Measurements from ENCODE around the gene CFAP126. TPM values are rescaled to one million over a fixed set of nuclear protein-coding genes. Genes with fewer than 3 reads are reported as not detected.
"Not testable (repeated sequence)": the region's sequence is repeated elsewhere in the genome, so short reads cannot be mapped to it uniquely, and the experiment has no call there.

CFAP126 gene
- total and polyA plus RNA-seq, 10 donors = not detected

DNA sequence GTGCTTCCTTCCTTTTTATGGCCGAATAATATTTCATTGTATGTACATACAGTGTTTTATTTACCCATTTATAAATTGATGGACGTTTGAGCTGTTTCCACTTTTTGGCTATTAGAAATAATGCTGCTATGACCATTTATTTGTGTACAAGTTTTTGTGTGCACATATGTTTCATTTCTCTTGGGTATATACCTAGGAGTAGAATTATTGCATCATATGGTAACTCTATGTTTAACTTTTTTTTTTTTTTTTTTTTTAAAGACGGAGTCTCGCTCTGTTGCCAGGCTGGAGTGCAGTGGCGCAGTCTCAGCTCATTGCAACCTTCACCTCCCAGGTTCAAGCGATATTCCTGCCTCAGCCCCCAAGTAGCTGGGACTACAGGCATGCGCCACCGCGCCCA lies 34.5 kb downstream of the CFAP126 start:
- WGBS, 5 donors = 95 to 97% (median 96%) methylated on average over 9 of the region's 9 CpGs

DNA sequence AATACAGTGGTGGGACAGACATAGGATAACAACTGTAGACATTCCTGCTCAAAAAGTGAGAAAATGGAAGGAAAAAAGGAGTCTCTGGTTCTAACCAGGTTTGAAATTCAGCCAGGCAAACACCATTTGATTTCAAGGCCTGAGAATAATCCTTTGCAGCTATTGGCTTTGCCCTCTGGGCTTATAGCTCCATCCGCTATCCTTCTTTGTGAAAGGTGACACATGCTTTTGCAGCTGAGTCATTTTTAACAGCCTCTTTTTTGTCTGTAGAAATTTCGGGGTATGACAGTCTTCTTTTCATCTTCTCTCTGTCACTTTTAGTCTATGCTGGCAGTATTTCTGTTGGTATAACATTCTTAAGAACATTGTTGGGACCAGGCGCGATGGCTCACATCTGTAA lies 37.3 kb downstream of the CFAP126 start:
- Histone ChIP-seq H3K9me3 (no peaks in the 10 kb centered on the region), H3K4me1 (no peaks in the 10 kb centered on the region), H3K36me3 (peaks cover 0 to 100% (median 88%) of the 10 kb centered on the region in 6 donors), H3K27ac (no peak overlapping the region), H3K4me3 (no peak overlapping the region), H3K27me3 (replicated peaks in 1 of 7) (no peaks in the 10 kb centered on the region)
- intact Hi-C loops (cut with DNase I; ENCODE audit: low total_unique reads) = no loop called here
- TF ChIP-seq POLR2A (IDR thresholded peaks at IDR 0.05) (no peak), POLR2AphosphoS5 (IDR thresholded peaks at IDR 0.05) (no peak)
- TF ChIP-seq, protein P1, sequence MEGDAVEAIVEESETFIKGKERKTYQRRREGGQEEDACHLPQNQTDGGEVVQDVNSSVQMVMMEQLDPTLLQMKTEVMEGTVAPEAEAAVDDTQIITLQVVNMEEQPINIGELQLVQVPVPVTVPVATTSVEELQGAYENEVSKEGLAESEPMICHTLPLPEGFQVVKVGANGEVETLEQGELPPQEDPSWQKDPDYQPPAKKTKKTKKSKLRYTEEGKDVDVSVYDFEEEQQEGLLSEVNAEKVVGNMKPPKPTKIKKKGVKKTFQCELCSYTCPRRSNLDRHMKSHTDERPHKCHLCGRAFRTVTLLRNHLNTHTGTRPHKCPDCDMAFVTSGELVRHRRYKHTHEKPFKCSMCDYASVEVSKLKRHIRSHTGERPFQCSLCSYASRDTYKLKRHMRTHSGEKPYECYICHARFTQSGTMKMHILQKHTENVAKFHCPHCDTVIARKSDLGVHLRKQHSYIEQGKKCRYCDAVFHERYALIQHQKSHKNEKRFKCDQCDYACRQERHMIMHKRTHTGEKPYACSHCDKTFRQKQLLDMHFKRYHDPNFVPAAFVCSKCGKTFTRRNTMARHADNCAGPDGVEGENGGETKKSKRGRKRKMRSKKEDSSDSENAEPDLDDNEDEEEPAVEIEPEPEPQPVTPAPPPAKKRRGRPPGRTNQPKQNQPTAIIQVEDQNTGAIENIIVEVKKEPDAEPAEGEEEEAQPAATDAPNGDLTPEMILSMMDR (IDR thresholded peaks at IDR 0.05 in 8 of 11, conservative IDR thresholded peaks at IDR 0.05 in 3 of 11) = no peak
- WGBS, 5 donors = 87 to 98% (median 95%) methylated on average over 4 of the region's 4 CpGs
- no peak for DNase-seq

More for the DNA sequence above, 34.5 kb downstream of the CFAP126 start:
- Histone ChIP-seq H3K27ac (no peak overlapping the region), H3K27me3 (replicated peaks in 1 of 7) (no peaks in the 10 kb centered on the region), H3K9me3 (no peaks in the 10 kb centered on the region), H3K36me3 (peaks cover 0 to 98% (median 73%) of the 10 kb centered on the region in 6 donors), H3K4me3 (no peak overlapping the region), H3K4me1 (peaks cover 0 to 16% (median 0%) of the 10 kb centered on the region in 6 donors)
- no peak for TF ChIP-seq POLR2A (IDR thresholded peaks at IDR 0.05)
- TF ChIP-seq, protein P1 (IDR thresholded peaks at IDR 0.05 in 8 of 11, conservative IDR thresholded peaks at IDR 0.05 in 3 of 11) = no peak
- no peak for TF ChIP-seq POLR2AphosphoS5 (IDR thresholded peaks at IDR 0.05)
- DNase-seq = no peak
- intact Hi-C loops (cut with DNase I; ENCODE audit: low total_unique reads) = no loop called here

DNA sequence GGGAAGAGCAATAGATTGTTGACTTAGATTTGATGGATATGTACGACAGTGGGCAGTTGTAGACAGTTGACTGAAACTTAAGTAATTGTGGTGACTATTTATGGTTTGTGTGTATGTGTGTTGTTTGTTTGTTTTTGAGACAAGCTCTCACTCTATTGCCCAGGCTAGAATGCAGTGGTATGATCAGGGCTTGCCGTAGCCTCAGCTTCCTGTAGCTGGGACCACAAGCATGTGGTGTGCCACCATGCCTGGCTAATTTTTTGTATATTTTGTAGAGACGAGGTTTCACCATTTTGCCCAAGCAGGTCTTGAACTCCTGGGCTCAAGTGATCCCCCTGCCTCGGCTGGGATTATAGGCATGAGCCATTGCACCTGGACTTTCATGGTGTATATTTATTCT lies 43.7 kb downstream of the CFAP126 start:
- DNase-seq = no peak
- peaks cover 0 to 5% (median 0%) of the 10 kb centered on the region in 6 donors for H3K4me1 ChIP-seq
- no peaks in the 10 kb centered on the region for H3K27me3 ChIP-seq (replicated peaks in 1 of 7)
- peaks cover 0 to 75% (median 50%) of the 10 kb centered on the region in 6 donors for H3K36me3 ChIP-seq
- 65 to 74% (median 67%) methylated on average over 4 of the region's 4 CpGs for WGBS, 5 donors
- H3K4me3 ChIP-seq = no peak overlapping the region
- H3K27ac ChIP-seq = no peak overlapping the region
- H3K9me3 ChIP-seq = no peaks in the 10 kb centered on the region
- intact Hi-C loops (cut with DNase I; ENCODE audit: low total_unique reads) = no loop called here
- TF ChIP-seq POLR2AphosphoS5 (IDR thresholded peaks at IDR 0.05) (no peak), POLR2A (IDR thresholded peaks at IDR 0.05) (no peak)
- TF ChIP-seq, protein P1 (IDR thresholded peaks at IDR 0.05 in 8 of 11, conservative IDR thresholded peaks at IDR 0.05 in 3 of 11) = no peak

DNA sequence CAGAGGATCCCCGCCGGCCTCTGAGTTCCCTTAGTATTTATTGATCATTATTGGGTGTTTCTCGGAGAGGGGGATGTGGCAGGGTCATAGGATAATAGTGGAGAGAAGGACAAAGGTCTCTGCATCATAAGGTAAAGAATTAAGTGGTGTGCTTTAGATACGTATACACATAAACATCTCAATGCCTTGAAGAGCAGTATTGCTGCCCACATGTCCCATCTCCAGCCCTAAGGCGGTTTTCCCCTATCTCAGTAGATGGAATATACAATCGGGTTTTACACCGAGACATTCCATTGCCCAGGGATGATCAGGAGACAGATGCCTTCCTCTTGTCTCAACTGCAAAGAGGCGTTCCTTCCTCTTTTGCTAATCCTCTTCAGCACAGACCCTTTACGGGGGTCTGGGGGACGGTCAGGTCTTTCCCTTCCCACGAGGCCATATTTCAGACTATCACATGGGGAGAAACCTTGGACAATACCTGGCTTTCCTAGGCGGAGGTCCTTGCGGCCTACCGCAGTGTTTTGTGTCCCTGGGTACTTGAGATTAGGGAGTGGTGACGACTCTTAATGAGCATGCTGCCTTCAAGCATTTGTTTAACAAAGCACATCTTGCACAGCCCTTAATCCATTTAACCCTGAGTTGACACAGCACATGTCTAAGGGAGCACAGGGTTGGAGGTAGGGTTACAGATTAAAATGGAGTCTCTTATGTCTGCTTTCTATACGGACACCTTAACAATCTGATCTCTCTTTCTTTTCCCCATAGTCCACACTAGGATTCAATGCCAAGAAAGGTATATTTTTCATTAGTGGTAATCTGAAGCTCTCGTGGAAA lies 51.6 kb downstream of the CFAP126 start:
- 73 to 84% (median 75%) methylated on average over 17 of the region's 17 CpGs for WGBS, 5 donors
- H3K4me1 ChIP-seq = peaks cover 10 to 47% (median 25%) of the 10 kb centered on the region in 6 donors
- H3K27ac ChIP-seq; DNase-seq; H3K9me3 ChIP-seq; H3K4me3 ChIP-seq; H3K27me3 ChIP-seq (replicated peaks in 1 of 7): not testable (repeated sequence)
- peaks cover 0 to 21% (median 6%) of the 10 kb centered on the region in 6 donors for H3K36me3 ChIP-seq
- intact Hi-C loops (cut with DNase I; ENCODE audit: low total_unique reads) = loop anchor here (10.0 kb wide), 1 partner anchor 49 kb away; the partner anchor contains the start of gene CFAP126

Small RNA genes within 50 kb of the gene (small RNA-seq; reads per million reads assigned to genes)
- gene AL592295.2 (0 reads per million in 4 donors), gene RNU6-481P (0 to 0.08 (median 0) reads per million in 4 donors)

Other genes with a start within 250 kb of the CFAP126 start
- gene PFDN2, start 249.8 kb downstream of the CFAP126 start, total RNA-seq = 10 to 100 TPM; 14.9 to 49.4 (median 38.5) TPM
- gene PFDN2, start 249.8 kb downstream of the CFAP126 start, polyA plus RNA-seq = 100 to 1,000 TPM; 122 to 140 (median 133) TPM
- 10 to 100 TPM; 29.4 to 48.2 (median 43.6) TPM for gene NIT1, start 249.8 kb downstream of the CFAP126 start, total RNA-seq
- 10 to 100 TPM; 27.7 to 36.9 (median 31.5) TPM for gene NIT1, start 249.8 kb downstream of the CFAP126 start, polyA plus RNA-seq
- gene DEDD, start 235.2 kb downstream of the CFAP126 start, total RNA-seq = 10 to 100 TPM; 28.7 to 49.1 (median 38.2) TPM
- 10 to 100 TPM; 15.9 to 18.5 (median 17.7) TPM for gene DEDD, start 235.2 kb downstream of the CFAP126 start, polyA plus RNA-seq
- gene UFC1, start 213.9 kb downstream of the CFAP126 start, total RNA-seq = 10 to 100 TPM; 62.8 to 76.3 (median 71.2) TPM
- 100 to 1,000 TPM; 114 to 130 (median 119) TPM for gene UFC1, start 213.9 kb downstream of the CFAP126 start, polyA plus RNA-seq
- 10 to 100 TPM; 25.3 to 33.0 (median 29.4) TPM for gene USP21, start 208.4 kb downstream of the CFAP126 start, total RNA-seq
- 10 to 100 TPM; 17.9 to 26.1 (median 24.4) TPM for gene USP21, start 208.4 kb downstream of the CFAP126 start, polyA plus RNA-seq
- 10 to 100 TPM; 25.5 to 41.3 (median 35.6) TPM for gene PPOX, start 201.4 kb downstream of the CFAP126 start, total RNA-seq
- gene PPOX, start 201.4 kb downstream of the CFAP126 start, polyA plus RNA-seq = 10 to 100 TPM; 33.5 to 74.7 (median 44.5) TPM
- gene B4GALT3, start 190.4 kb downstream of the CFAP126 start, total RNA-seq = 10 to 100 TPM; 29.2 to 52.8 (median 35.6) TPM
- gene B4GALT3, start 190.4 kb downstream of the CFAP126 start, polyA plus RNA-seq = 10 to 100 TPM; 21.0 to 41.3 (median 31.8) TPM
- 10 to 100 TPM in 4 of 7 donors, 1 to 10 TPM in 3; 1.1 to 37.8 (median 11.0) TPM for gene ADAMTS4, start 168.8 kb downstream of the CFAP126 start, total RNA-seq
- 1 to 10 TPM in 1 of 3 donors, under 1 TPM in 2; 0.26 to 1.2 (median 0.91) TPM for gene ADAMTS4, start 168.8 kb downstream of the CFAP126 start, polyA plus RNA-seq
- 100 to 1,000 TPM in 1 of 7 donors, 10 to 100 TPM in 6; 76.5 to 110 (median 88.0) TPM for gene NDUFS2, start 165.5 kb downstream of the CFAP126 start, total RNA-seq
- gene NDUFS2, start 165.5 kb downstream of the CFAP126 start, polyA plus RNA-seq = 10 to 100 TPM; 27.0 to 44.7 (median 34.1) TPM
- 100 to 1,000 TPM; 167 to 402 (median 268) TPM for gene FCER1G, start 152.6 kb downstream of the CFAP126 start, total RNA-seq
- gene FCER1G, start 152.6 kb downstream of the CFAP126 start, polyA plus RNA-seq = 100 to 1,000 TPM; 148 to 236 (median 202) TPM
- gene APOA2, start 144.2 kb downstream of the CFAP126 start, total RNA-seq = not detected
- under 1 TPM in 1 of 3 donors, not detected in 2; 0.29 TPM for gene APOA2, start 144.2 kb downstream of the CFAP126 start, polyA plus RNA-seq
- gene TOMM40L, start 141.8 kb downstream of the CFAP126 start, total RNA-seq = 10 to 100 TPM in 5 of 7 donors, 1 to 10 TPM in 2; 8.3 to 15.3 (median 10.7) TPM
- 1 to 10 TPM; 6.2 to 8.9 (median 6.5) TPM for gene TOMM40L, start 141.8 kb downstream of the CFAP126 start, polyA plus RNA-seq
- not detected for gene NR1I3, start 129.7 kb downstream of the CFAP126 start, total RNA-seq
- under 1 TPM in 2 of 3 donors, not detected in 1; 0.06 to 0.11 TPM for gene NR1I3, start 129.7 kb downstream of the CFAP126 start, polyA plus RNA-seq
- gene PCP4L1, start 109.1 kb downstream of the CFAP126 start, total RNA-seq = under 1 TPM in 2 of 7 donors, not detected in 5; 0.20 to 0.26 TPM
- under 1 TPM in 2 of 3 donors, not detected in 1; 0.19 to 0.20 TPM for gene PCP4L1, start 109.1 kb downstream of the CFAP126 start, polyA plus RNA-seq
- 10 to 100 TPM in 1 of 7 donors, 1 to 10 TPM in 6; 3.9 to 11.9 (median 7.1) TPM for gene MPZ, start 57.9 kb downstream of the CFAP126 start, total RNA-seq
- 1 to 10 TPM; 1.5 to 9.4 (median 2.1) TPM for gene MPZ, start 57.9 kb downstream of the CFAP126 start, polyA plus RNA-seq
- gene SDHC, start 53.5 kb downstream of the CFAP126 start, total RNA-seq = 100 to 1,000 TPM in 6 of 7 donors, 10 to 100 TPM in 1; 95.6 to 170 (median 147) TPM
- 100 to 1,000 TPM in 1 of 3 donors, 10 to 100 TPM in 2; 57.0 to 131 (median 87.9) TPM for gene SDHC, start 53.5 kb downstream of the CFAP126 start, polyA plus RNA-seq
- 100 to 1,000 TPM; 105 to 328 (median 160) TPM for gene FCGR2A, start 137.6 kb upstream of the CFAP126 start, total RNA-seq
- 10 to 100 TPM; 13.9 to 24.2 (median 24.1) TPM for gene FCGR2A, start 137.6 kb upstream of the CFAP126 start, polyA plus RNA-seq
- 10 to 100 TPM; 13.0 to 52.2 (median 33.8) TPM for gene HSPA6, start 156.7 kb upstream of the CFAP126 start, total RNA-seq
- 10 to 100 TPM in 1 of 3 donors, 1 to 10 TPM in 2; 3.6 to 12.4 (median 8.1) TPM for gene HSPA6, start 156.7 kb upstream of the CFAP126 start, polyA plus RNA-seq
- 100 to 1,000 TPM; 187 to 532 (median 359) TPM for gene FCGR3A, start 181.9 kb upstream of the CFAP126 start, total RNA-seq
- 10 to 100 TPM; 35.5 to 91.8 (median 59.0) TPM for gene FCGR3A, start 181.9 kb upstream of the CFAP126 start, polyA plus RNA-seq